Measurements from ENCODE around the gene PAAF1.

- TF ChIP-seq CTCF (IDR thresholded peaks at IDR 0.05; ENCODE audit: low read depth, low read length) (no peak), EZH2phosphoT487 (IDR thresholded peaks at IDR 0.05; ENCODE audit: low read depth) (no peak)
Observed at GRCh38 chr11:73875840-73876239, 959 bp upstream of the PAAF1 start.

Data from OCI-LY3 (cell line).